Osteoblast (primary cell): ENCODE measurements around the gene PHF3. TPM values are rescaled to one million over a fixed set of nuclear protein-coding genes. Genes with fewer than 3 reads are reported as not detected.

Experiments used
- DNase-seq: peaks from one replicate; pipeline ENCODE4 v3.0.0; 2011; ENCODE audit warnings: low spot score, mixed read lengths; ENCODE audit not compliant: insufficient read length; ENCODE audit errors: missing footprints
- H2AFZ ChIP-seq: 2 replicates; pipeline ENCODE4 v1.6.0; 2011; ENCODE audit warnings: mild to moderate bottlenecking, low read length
- H3K27ac ChIP-seq: 2 replicates; pipeline ENCODE4 v1.5.1; 2011; ENCODE audit warnings: mild to moderate bottlenecking, low read depth, low read length, moderate library complexity
- H3K27me3 ChIP-seq: 2 replicates; pipeline ENCODE4 v1.6.0; 2012; ENCODE audit warnings: mild to moderate bottlenecking, control low read depth, inconsistent platforms, low read length, moderate library complexity; ENCODE audit not compliant: insufficient read depth
- H3K36me3 ChIP-seq: 2 replicates; pipeline ENCODE4 v1.5.1; 2011; ENCODE audit warnings: mild to moderate bottlenecking, low read length, control low read depth, moderate library complexity; ENCODE audit not compliant: insufficient read depth
- H3K4me1 ChIP-seq: 2 replicates; pipeline ENCODE4 v1.5.1; 2011; ENCODE audit warnings: mild to moderate bottlenecking, low read length, control low read depth, moderate library complexity; ENCODE audit not compliant: insufficient read depth
- H3K4me2 ChIP-seq: 2 replicates; pipeline ENCODE4 v1.6.0; 2011; ENCODE audit warnings: mild to moderate bottlenecking, low read length; ENCODE audit not compliant: insufficient read depth
- H3K4me3 ChIP-seq: fragments of 200-600 bp; sonication (generic); 3 replicates; pipeline ENCODE4 v1.5.1; 2012; ENCODE audit warnings: mild to moderate bottlenecking, low read length, inconsistent platforms; ENCODE audit not compliant: insufficient read depth
- H3K79me2 ChIP-seq: 2 replicates; pipeline ENCODE4 v1.6.0; 2012; ENCODE audit warnings: mild to moderate bottlenecking, low read length, control low read depth, inconsistent platforms; ENCODE audit not compliant: insufficient read depth
- H3K9me3 ChIP-seq: 2 replicates; pipeline ENCODE4 v1.5.1; 2011; ENCODE audit warnings: low read depth, low read length, control low read depth
- H4K20me1 ChIP-seq: 2 replicates; pipeline ENCODE4 v1.6.0; 2012; ENCODE audit warnings: mild to moderate bottlenecking, low read length, control low read depth; ENCODE audit not compliant: insufficient read depth
- total RNA-seq: library from RNA; depleted of rRNA; stranded (reverse); fragments of >200 nt; gene quantifications from 2 replicates; pipeline ENCODE4 v1.2.3, GENCODE V29; 2012
- TF ChIP-seq, protein P1 (sequence below): IDR thresholded peaks from 2 replicates; pipeline ENCODE4 v1.5.1; 2011; ENCODE audit warnings: mild to moderate bottlenecking, low read depth, low read length, moderate library complexity; ENCODE audit errors: extremely low read depth

PHF3 gene
- total RNA-seq, 1 donor, result 76.7 TPM

DNA sequence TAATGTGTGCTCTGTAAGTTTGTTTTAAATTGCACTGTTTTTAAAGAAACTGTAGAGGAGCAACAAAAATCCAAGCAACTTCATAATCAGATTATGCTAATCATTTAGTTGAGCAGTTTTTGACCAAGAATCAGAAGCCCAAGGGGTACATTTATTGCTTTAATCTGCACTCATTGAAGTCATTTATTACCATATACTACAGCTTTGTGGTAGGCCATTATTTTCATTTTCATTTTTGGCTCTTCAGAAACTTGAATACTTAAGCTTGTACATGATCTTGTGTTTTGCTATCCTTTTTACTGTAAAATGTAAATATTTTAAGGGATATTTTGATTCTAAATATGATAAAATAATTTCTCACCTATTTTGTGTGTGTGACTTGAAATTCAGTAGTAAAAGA is 78.5 kb downstream of the PHF3 start:
- H3K4me3 ChIP-seq, result no peak overlapping the region
- no peaks in the 10 kb centered on the region for H3K9me3 ChIP-seq
- DNase-seq, result no peak
- H3K27ac ChIP-seq, result no peak overlapping the region
- no peaks in the 10 kb centered on the region for H4K20me1 ChIP-seq
- no peaks in the 10 kb centered on the region for H3K4me1 ChIP-seq
- H3K4me2 ChIP-seq, result no peak overlapping the region
- no peaks in the 10 kb centered on the region for H3K27me3 ChIP-seq
- TF ChIP-seq, protein P1, sequence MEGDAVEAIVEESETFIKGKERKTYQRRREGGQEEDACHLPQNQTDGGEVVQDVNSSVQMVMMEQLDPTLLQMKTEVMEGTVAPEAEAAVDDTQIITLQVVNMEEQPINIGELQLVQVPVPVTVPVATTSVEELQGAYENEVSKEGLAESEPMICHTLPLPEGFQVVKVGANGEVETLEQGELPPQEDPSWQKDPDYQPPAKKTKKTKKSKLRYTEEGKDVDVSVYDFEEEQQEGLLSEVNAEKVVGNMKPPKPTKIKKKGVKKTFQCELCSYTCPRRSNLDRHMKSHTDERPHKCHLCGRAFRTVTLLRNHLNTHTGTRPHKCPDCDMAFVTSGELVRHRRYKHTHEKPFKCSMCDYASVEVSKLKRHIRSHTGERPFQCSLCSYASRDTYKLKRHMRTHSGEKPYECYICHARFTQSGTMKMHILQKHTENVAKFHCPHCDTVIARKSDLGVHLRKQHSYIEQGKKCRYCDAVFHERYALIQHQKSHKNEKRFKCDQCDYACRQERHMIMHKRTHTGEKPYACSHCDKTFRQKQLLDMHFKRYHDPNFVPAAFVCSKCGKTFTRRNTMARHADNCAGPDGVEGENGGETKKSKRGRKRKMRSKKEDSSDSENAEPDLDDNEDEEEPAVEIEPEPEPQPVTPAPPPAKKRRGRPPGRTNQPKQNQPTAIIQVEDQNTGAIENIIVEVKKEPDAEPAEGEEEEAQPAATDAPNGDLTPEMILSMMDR, result no peak
- no peak overlapping the region for H2AFZ ChIP-seq
- peaks cover 34% of the 10 kb centered on the region for H3K36me3 ChIP-seq
- H3K79me2 ChIP-seq, result no peaks in the 10 kb centered on the region

DNA sequence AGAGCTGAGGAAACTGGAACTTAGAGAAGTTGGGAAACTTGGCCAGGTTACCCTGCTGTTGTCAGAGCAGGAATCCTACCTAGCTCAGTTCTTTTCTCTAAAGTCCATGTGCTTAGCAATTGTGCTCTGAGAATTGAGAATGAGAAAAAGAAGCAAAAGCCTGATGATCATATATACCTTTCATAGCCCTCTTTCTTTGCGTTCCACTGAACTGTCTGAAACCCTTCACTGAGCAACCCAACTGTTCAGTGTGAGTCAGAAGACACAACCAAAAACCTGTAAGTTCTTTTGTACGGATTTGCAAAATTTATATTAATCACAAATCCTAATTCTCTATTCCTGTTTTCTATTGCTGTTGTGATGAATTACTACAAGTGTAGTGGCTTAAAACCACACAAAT is 80.6 kb downstream of the PHF3 start:
- Histone ChIP-seq H3K36me3 (peaks cover 16% of the 10 kb centered on the region), H4K20me1 (no peaks in the 10 kb centered on the region), H3K79me2 (no peaks in the 10 kb centered on the region), H2AFZ (no peak overlapping the region), H3K4me2 (no peak overlapping the region), H3K27ac (no peak overlapping the region), H3K9me3 (no peaks in the 10 kb centered on the region), H3K4me3 (no peak overlapping the region), H3K27me3 (no peaks in the 10 kb centered on the region), H3K4me1 (no peaks in the 10 kb centered on the region)
- TF ChIP-seq, protein P1, result no peak
- DNase-seq, result no peak

DNA sequence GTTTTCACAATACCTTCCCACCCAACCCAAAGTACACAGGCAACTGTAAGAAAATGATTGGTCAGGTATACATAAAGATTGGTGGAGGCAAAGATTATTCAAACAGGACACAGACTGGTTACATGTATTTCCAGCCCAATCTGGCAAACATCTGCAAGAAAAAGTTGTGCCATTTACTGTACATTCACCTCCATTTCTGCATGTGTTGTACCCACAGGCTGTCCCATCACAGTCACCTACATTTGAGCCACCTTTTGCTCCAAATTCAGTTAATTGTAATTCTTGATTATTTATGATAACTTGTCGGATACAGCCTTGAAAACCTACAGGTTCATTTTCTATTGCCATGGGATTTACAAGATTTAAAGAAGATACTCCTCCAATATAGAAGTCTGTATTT is 85.6 kb downstream of the PHF3 start:
- TF ChIP-seq, protein P1, result no peak
- Histone ChIP-seq H3K4me2 (no peak overlapping the region), H3K9me3 (no peaks in the 10 kb centered on the region), H3K4me1 (no peaks in the 10 kb centered on the region), H3K27me3 (no peaks in the 10 kb centered on the region), H2AFZ (no peak overlapping the region), H3K4me3 (no peak overlapping the region), H3K79me2 (no peaks in the 10 kb centered on the region), H3K36me3 (no peaks in the 10 kb centered on the region), H3K27ac (no peak overlapping the region), H4K20me1 (no peaks in the 10 kb centered on the region)
- DNase-seq, result no peak

DNA sequence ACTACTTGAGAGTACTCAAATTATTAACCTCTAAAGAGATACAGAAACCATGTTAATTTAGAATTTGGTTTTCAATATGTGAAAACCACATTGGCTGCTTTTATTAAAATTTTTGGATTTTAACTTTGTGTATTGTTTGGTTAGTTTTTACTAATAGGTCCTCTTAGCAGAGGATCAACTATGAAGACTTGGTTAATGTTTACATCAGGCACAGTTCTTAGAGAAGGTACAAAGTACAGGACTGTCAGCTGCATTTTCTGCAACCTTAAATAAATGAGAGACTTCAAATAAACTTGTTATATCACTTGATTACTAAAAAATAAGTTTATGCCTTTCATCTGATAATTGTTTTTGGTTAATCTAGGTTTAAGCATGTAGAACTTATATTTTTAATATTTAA is 89.1 kb downstream of the PHF3 start:
- Histone ChIP-seq H3K4me3 (no peak overlapping the region), H3K27me3 (no peaks in the 10 kb centered on the region), H3K36me3 (no peaks in the 10 kb centered on the region), H3K4me2 (no peak overlapping the region), H3K27ac (no peak overlapping the region), H2AFZ (no peak overlapping the region), H3K4me1 (no peaks in the 10 kb centered on the region), H4K20me1 (no peaks in the 10 kb centered on the region), H3K9me3 (no peaks in the 10 kb centered on the region), H3K79me2 (no peaks in the 10 kb centered on the region)
- no peak for DNase-seq
- TF ChIP-seq, protein P1, result no peak
